Measurements from ENCODE around the gene RYR2.
"Not testable (repeated sequence)": the region's sequence is repeated elsewhere in the genome, so short reads cannot be mapped to it uniquely, and the experiment has no call there.

Gene RYR2

DNA sequence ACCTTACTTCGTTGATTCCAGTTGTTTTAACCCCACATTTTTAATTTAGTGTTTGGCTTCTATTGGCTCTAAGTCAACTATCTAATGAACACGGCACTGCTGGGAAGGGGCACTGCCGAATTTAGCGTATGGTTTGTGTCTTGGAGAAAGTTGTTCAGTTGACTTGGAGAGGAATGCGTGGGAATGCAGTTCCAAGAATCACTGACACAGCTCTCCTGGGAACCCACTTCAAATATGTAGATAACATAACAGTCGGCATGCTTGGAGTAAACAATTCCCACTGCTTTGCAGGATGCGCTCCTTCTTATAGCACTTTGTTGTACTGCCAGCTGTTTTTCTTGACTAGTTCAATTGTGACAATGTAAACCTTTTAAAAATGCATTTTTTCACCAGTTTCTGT, 104.3 kb downstream of the RYR2 start:
- DNase-seq = peak; percentile 25

DNA sequence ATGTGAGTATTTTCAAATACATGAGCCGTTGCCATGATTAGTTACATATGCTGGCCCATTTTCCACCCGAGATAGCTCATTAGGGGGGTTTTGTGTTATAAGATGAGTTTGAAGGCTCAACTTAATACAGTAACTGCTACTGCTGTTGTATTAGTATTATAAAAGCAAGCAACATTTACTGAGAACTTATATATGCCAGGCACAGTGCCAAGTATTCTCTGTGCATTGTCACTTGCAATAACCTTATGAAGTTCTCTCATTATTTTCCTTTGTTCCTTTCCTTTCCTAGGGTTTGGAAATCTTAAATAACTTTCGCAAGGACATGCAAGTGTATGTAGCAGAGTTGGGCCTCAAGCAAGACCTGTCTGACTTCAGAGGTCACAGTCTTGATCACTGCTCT, 107.9 kb downstream of the RYR2 start:
- no peak for DNase-seq

DNA sequence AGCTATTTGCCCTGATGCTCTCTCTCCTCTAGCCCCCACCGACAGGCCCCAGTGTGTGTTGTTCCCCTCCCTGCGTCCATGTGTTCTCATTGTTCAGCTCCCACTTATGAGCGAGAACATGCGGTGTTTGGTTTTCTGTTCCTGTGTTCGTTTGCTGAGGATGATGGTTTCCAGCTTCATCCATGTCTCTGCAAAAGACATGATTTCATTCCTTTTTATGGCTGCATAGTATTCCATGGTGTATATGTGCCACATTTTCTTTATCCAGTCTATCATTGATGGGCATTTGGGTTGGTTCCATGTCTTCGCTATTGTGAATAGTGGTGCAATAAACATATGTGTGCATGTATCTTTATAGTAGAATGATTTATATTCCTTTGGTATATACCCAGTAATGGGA, 110.0 kb downstream of the RYR2 start:
- not testable (repeated sequence) for DNase-seq

DNA sequence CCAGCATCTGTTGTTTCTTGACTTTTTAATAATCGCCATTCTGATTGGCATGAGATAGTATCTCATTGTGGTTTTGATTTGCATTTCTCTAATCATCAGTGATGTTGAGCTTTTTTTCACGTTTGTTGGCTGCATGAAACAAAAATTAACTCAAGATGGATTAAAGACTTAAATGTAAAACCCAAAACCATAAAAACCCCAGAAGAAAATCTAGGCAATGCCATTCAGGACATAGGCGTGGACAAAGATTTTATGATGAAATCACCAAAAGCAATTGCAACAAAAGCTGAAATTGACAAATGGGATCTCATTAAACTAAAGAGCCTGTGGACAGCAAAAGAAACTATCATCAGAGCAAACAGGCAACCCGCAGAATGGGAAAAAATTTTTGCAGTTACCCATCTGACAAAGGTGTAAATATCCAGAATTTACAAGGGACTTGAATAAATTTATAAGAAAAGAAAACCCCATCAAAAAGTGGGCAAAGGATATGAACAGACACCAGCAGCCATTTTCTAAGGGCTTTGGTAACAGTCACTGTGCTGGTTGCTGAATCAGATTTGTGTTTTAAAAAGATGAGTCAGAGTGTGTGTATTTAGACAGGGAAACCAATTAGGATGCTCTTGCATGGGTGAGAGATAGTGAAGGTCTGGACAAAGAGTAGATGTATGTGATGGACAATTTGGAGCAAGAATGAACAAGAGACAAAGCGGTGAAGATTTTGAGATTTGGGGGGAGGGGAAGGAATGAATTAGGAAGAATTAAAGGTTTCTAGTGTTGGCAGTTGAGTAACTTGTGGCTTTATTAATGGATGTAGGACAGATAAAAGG, 110.7 kb downstream of the RYR2 start:
- DNase-seq = no peak

DNA sequence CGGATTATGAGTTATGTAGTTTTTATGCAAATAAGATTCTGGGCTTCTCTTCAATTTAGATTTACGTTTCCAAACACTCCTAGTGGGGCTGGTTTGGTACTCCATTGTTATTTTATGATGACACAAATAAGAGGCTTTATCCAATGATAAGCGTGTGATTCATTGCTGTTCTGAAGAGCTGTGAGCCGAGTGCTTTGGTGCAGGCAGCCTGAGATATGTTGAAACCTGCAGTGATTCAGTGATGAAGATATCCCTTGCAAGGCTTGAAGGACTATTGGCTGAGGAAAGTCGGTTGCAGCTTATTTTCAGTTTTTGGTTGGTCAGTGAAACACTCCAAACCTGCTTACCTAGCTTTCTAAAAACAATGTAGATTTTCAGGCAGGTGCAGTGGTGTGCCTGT, 112.2 kb downstream of the RYR2 start:
- no peak for DNase-seq

DNA sequence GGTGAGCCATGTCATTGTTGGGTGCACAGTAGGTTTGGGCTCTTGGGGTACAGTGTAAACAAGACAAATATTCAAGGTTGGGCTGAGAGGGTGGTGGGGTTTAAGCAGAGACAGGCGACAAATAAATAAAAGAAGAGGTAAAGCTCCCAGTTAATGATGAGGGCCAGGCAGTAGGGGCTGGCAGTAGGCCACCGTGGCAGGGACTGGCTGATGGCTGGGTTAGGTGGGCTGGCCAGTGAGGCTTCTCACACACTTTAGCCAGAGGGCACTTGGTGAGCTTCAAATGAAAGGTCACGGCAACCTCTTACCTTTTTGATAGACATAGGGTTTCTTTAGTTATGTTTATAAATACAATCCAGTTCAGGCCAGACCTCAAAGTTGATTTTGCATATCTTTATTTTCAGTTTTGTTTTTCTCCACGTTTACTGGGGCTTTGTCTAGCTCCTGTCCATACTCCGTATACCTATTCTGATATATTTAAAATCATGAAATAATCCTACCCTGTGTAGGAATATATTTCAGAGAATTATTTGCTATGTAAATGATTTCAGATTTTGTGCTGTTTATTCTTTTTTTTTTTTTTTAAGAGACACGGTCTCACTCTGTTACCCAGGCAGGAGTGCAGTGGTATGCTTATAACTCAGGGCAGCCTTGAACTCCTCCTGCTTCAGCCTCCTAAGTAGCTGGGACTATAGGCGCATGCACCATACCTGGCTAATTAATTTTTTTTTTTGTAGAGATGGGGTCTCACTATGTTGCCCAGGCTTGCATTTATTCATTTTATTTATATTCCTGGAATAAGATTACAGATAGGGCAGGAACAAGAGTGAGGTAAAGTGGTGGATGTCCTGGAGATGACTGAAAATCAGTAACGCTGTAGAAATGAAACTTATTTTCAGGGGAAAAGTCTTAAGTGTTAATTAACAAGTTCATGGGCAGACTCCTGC, 122.7 kb downstream of the RYR2 start:
- no peak for DNase-seq

DNA sequence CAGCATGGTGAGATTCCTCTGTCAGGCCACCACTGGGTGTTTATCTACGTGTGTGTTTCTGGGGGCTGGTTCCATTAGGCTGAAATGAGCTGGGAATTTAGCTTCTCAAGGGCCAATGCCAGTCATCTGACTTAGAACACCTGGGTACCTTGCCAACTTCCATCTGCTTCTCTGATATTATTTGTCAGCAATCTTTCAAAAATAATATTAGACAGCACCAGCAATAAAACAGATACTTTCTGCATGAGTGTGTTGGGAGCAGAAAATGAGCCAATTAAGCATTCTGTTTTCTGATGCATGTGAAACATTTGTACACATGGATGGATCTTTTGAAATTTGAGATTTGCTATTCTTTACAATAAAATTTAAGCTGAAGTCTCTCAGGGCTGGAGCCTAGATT, 124.1 kb downstream of the RYR2 start:
- no peak for DNase-seq

DNA sequence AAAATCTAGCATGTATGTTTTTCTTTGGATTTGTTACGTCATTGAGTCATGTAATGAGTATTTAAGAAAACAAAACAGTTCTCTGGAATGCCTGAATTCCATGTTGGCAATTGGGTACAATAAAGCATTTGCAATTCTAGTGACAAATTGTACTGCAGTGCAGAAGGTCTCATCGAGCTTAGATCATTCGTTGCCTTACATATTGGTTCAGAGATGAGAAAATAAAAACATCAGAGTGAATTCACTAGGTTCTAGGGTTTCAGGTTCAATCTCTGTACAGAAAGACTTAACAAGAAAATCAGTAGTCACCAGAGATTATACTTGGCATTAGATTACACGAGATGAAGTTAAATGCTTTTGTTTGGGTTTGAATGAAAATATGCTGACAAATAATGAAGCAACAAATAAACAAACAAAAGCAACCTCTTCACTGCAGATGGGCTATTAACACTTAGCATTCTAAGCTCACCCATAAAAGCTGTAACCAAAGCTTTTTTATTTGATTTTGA, 124.7 kb downstream of the RYR2 start:
- DNase-seq = no peak

DNA sequence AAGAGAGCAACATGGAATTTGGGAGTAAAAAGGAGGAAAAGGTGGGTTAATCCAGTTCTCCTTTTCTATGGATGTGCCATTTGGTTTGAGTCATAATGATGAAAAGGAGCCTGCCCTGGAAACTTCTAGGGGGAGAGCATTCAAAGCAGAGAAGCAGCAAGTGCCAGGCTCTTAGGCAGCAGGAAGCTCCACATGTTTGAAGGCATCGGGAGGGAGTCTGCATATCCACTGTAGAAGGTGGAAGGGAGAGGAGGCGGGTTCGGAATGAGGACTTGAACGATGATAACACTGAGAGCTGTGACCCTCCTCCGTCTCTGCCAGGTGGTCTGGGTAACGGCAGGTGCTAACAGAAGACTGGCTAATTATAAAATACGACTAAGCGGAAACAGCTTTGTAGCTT, 128.2 kb downstream of the RYR2 start:
- no peak for DNase-seq

DNA sequence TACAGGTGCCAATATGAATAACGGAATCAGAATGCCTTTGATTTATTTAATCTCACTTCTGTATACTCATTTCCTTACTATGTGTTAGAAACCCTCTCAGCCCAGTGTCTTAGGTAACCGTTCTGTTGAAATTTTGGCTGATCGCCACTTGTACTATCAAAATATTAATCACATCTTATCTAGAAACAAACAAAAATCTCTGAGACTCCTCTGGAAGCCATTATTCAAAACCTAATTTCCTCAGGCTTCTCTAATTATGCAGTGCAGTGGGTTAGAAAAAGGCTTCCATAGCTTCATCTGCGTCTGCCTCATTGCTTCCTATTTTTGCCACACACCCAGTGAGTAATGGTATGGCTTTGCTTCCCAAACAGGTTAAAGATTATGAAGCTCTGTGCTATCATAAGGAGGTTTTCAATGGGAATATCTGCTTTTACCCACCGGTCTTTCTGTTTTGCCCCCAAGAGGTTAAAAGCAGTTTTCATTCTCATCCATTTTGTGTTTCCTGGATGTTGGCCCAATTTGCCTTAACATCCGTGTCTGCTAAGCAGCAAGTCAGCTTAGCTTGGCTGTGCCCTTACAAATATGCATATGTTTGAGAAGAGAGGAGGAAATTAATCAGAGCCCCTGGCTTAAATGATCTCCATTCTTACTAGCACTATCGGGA, 129.6 kb downstream of the RYR2 start:
- DNase-seq = no peak

DNA sequence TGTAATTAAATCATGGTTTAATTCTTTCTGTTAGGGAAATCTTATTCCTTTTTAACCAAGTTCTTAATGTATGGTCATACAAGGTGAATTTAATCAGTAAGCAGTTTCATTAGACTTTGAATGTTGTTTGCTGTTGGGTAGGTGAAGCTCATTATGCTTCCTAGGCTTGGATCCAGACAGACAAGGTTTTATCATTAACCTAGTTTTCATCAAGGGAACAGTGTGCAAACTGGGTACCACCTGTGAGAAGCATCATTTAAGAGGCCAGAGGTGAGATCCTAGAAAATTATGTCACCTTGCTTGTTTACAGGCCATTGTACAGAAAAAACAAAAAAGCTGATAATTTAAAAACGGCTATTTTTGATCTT, 130.1 kb downstream of the RYR2 start:
- no peak for DNase-seq

DNA sequence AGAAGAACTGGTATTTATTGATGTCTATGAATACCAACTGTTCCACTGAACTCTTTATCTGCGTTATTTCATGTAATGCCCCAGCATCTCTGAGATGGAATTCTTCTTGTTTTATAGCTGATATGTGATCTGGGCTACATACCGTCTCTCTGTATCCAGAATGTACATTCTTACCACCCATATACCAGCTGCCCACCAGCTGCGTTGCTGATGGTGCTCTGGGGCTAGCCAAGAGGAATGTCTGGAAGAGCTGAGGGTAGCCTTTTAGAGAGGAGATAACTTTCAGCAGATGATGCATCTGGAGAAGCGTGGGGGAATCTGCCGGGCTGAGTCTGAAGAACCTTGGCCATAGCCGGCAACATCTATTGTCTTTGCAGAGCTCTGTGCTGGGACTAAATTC, 137.5 kb downstream of the RYR2 start:
- DNase-seq = no peak

DNA sequence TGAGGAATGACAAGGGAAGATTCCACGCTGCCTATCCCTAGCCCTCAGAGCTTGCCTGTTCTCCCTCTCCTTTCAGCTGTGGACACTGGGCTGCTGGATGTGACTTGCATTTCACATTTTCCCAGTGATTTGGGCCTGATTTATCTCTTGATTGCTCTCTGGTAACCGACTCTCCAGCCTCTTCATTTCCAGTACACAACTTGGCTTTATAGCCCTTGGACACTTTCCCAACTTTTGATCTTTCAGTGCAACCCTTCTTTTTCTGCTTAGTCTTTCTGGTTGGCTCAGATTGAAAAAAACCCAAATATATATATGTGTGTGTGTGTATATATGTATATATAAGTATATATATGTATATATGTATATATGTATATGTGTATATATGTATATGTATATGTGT, 138.3 kb downstream of the RYR2 start:
- DNase-seq = no peak

DNA sequence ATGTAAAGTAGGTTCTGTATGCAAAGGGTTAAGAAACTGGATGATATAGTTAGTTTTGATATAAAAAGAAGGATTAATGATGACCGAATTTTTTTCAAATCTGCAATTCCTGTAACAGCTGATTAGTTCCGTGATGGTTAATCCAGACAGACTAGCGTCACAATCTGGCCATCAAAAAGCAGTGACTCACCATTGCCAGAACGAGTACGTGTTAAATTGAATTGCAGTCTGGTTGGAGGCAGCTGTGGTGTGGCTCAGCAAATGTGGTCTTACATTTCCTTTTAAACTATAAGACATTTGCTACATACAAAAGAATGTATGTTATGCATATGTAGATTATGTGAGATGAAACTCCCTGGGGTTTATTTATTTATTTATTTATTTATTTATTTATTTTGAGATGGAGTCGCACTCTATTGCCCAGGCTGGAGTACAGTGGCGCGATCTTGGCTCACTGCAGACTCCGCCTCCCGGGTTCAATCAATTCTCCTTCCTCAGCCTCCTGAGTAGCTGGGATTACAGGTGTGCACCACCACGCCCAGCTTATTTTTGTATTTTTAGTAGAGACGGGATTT, 139.8 kb downstream of the RYR2 start:
- DNase-seq = no peak

DNA sequence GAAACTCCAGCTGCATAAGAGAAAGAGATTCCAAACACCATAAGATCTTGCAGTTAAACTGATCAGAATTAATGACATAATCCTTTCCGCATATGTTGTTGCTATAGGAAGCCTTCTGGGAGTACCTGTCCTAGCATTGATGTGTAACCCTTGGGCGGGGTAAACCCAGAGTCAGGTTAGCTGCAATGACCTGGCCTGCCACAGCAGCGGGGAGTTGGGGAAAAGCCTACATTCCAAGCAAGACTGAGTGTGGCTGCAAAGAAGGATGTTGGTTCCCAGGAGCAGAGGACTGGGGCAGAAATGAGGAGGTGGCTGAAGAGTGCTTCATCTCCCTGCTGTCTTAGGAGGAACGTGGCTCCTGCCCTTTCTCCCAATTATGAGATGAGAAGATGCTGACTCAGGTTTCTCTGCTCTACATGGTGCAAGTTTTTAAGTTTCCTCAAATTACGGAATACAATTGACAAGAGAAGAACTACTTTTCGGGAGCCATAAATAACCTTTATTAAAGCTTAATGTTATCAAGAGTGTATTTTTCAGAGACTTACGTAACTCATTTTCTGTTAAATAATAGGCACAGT, 142.1 kb downstream of the RYR2 start:
- DNase-seq = no peak

DNA sequence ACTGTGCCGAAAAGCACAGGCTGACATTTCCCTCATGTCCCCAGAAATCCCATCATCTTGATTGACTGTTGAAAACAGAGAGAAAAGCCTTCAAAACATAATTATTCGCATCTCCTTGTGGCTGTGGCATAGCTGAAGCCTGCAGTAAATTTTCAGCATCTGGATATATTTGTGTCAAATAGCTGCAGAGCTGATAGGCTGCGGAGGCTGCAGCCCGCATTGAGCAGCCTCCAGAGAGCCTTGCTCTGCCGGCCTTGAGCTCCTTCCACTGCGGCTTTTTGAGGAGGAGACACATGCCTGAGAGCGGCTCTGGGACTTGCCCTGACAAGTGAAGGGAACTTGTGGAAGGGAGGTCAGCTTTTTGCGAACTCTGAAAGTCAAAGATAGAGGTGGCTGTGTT, 144.7 kb downstream of the RYR2 start:
- DNase-seq = no peak

DNA sequence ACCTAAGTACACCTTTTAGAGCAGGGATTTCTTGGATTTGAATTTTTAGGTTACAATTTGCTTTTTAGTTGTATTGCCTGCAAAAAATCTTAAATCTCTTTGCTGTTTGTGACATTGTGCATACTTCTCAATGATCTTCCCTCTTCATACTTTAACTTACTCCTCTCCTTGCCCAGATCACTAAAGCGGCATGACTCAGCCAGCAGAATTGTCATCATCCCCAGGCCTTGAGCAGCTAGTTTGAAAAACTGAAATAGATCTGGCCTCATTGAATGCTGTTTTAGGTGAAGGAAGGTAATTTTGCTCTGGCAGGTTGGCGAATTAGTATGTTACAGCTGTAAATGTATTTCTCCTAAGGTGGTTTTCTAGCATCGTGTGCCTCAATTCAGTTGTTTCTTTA, 145.9 kb downstream of the RYR2 start:
- DNase-seq = no peak

DNA sequence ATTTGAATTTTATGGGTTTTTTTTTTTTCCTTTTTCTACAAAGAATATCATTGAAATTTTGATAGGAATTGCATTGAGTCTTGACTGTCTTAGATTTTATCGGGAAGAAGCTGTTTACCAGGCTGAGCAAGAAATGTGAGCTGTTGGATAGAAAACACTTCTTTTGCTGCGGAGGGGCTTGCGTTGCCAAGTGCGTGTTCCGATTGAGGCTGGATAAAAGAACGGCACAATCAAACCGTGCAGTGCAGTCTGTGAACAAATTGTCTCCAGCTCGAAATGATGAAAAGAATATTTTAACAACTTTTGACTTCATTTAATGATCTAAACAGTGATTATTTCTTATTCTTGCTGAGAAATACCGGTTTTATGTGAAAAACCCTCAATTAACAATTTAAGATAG, 149.4 kb downstream of the RYR2 start:
- DNase-seq = no peak

DNA sequence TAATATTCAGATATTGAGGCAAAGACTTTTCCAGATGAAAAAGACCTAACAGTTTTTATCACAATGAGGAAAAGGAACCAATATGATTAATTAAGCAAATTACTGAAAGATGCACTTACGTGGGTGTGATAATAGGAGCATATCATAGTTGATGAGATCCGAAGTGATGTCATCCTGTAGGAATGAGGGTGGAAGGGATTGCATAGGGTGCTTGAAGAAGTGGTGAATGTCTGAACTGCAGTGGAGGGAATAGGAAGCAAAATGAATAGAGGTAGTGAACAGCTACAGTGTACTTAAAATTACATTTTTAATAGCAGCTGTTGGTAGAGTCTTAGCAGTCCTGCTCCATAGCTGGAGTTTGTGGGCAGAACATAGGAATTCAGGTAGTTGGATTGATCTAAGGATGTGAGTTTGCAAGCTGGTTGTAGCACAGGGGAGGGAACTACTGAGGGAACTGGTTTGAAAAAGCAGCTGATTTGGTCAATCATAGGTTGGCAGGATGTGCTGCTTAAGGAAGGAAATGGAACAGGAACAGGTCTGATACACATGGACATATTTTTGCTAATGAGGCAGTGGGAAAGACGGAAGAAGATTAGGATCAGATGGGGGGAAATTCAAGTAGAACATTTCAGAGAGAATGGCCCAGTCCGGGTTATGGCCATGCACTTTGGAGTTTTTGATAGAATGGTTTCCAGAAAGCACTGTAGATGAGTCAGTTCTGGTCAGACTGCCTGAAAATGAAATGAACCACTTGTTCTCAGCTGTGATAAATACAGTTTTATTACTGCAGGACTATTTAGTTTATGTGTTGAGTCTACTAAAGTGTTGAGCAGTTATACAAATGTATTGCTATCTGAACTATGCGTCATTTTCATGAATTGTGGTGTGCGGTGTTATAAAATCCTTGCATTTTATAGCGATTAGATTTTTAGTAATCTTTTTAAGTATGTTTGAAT, 155.8 kb downstream of the RYR2 start:
- no peak for DNase-seq

DNA sequence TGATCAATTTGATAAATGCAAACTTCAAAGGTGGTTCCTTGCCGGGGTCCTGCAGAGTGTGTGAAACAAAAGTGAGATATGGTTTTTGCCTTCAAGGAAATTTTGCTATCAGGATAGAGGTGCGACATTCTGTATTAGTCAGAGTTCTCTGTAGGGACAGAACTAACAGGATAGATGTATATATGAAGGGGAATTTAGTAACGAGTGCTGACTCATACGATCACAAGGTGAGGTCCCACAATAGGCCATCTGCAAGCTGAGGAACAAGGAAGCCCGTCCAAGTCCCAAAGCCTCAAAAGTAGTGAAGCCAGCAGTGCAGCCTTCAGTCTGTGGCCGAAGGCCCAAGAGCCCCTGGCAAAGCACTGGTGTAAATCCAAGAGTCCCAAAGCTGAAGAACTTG, 157.0 kb downstream of the RYR2 start:
- DNase-seq = no peak

DNA sequence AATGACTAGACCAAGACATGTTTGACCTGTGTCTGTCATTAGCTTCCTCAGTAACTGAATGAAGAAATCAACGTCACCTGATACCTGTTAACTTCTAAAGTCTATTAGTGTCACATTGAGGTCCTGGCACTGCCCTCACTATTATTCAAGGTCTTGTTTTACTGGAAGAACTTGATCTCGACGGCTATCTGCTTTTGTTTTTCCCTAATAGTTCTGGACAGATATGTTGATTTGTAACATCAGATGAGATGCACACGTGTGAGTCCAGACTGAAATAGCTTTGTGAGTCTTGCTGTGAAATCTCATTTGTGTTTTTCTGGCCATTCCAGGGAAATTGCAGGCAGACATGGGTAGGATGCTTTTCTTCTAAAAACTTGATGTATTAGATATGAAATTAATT, 159.2 kb downstream of the RYR2 start:
- DNase-seq = no peak

All from right kidney (tissue), 1 donor.